ENCODE data around the gene RETREG2. TPM values are rescaled to one million over a fixed set of nuclear protein-coding genes. Genes with fewer than 3 reads are reported as not detected.

Gene RETREG2
- total RNA-seq, 1 experiment from 2014 or later = 46.7 TPM

DNA sequence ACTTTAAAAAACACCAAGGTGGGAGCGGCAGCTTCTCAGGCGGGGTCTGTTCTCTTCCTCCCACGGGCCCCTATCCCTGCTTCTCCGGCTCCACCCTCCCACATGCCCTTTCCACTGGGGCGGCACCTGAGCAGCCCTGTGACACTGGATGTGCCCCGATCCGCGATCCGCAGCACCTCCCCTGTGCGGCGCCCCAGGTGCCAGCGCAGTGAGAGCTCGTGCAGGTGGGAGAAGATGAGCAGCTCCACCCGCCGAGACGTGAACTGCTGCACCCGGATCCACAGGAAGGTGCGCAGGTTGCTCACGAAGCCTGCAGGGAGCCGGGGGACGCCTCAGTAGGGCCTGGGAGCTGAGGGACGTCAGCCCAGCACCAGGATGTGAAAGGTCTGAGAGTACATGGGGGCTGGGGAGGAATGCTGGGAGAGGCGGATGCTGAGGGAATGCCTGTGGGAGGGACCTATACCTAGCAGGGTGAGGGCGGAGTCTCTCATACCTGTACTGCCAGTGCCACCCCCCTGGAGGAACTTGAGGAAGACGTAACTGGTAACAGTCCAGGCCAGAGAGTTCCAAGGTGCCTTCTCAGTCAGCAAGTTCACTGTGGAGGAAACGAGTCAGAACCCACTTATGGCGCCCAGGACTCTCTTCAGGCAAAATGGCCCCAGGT lies 37.9 kb downstream of the RETREG2 start:
- Mint-ChIP-seq H3K36me3 (ENCODE audit: insufficient read depth in 1 of 3, low read depth in 3 of 3) (peaks cover 20 to 61% (median 51%) of the 10 kb centered on the region in 3 experiments), H3K4me3 (peak overlapping the region in 1 of 2 experiments; percentile 38; a peak in 2 of 5 replicates), H3K4me1 (peaks cover 19 to 23% of the 10 kb centered on the region in 2 experiments), H3K27me3 (ENCODE audit: low read depth) (peaks cover 3% of the 10 kb centered on the region; the same call in 1 of the 2 replicates), H3K9me3 (no peaks in the 10 kb centered on the region), H3K27ac (peak overlapping the region in 2 of 3 experiments; percentile 40 to 49; a peak in 1 of 7 replicates)
- Histone ChIP-seq H3K79me1 (ENCODE audit: insufficient read depth, low read depth, low read length, poor library complexity, severe bottlenecking) (no peaks in the 10 kb centered on the region), H3T11ph (ENCODE audit: low read length) (no peak overlapping the region), H3K14ac (ENCODE audit: insufficient read depth, low read length) (no peak overlapping the region), H4K20me1 (ENCODE audit: control insufficient read depth, insufficient read depth, insufficient read length) (no peaks in the 10 kb centered on the region), H4K5ac (ENCODE audit: insufficient read length, low read depth, low read length) (no peak overlapping the region), H3K27me3 (ENCODE audit: insufficient read depth, low read length) (no peaks in the 10 kb centered on the region), H2BK12ac (ENCODE audit: insufficient read length, low read depth, low read length) (no peak overlapping the region), H3K27ac (ENCODE audit: insufficient read length, low read depth, low read length) (no peak overlapping the region), H3K56ac (ENCODE audit: insufficient read length, low read depth, low read length) (no peak overlapping the region), H3K4ac (ENCODE audit: low read depth, low read length) (no peak overlapping the region), H4K91ac (ENCODE audit: insufficient read length, low read depth, low read length) (no peak overlapping the region), H2BK120ac (ENCODE audit: low read depth, low read length, poor library complexity, severe bottlenecking) (no peak overlapping the region), H3K9me3 (ENCODE audit: control insufficient read depth, low read depth, low read length) (no peaks in the 10 kb centered on the region), H3K9ac (ENCODE audit: extremely low read depth, insufficient read length, low read length) (no peak overlapping the region), H2BK20ac (ENCODE audit: low read depth, low read length, poor library complexity, severe bottlenecking) (no peak overlapping the region), H2BK15ac (ENCODE audit: low read depth, low read length) (no peak overlapping the region), H2AFZ (ENCODE audit: low read length) (no peak overlapping the region), H2BK5ac (ENCODE audit: insufficient read length, low read length) (no peak overlapping the region), H4K8ac (replicated peaks; ENCODE audit: insufficient read length, low read depth, low read length) (no peak overlapping the region), H2AK5ac (ENCODE audit: insufficient read length, low read length) (no peak overlapping the region), H3K4me2 (ENCODE audit: insufficient read depth, insufficient read length, low read length) (no peak overlapping the region), H3K79me2 (ENCODE audit: insufficient read depth, low read length) (no peaks in the 10 kb centered on the region), H3K4me1 (ENCODE audit: insufficient read depth, low read length) (no peaks in the 10 kb centered on the region), H3K18ac (ENCODE audit: insufficient read length, low read depth, low read length) (no peak overlapping the region), H3K23ac (ENCODE audit: insufficient read length, low read depth, low read length) (no peak overlapping the region), H3K23me2 (ENCODE audit: insufficient read length, low read depth, low read length, poor library complexity, severe bottlenecking) (peaks cover 7% of the 10 kb centered on the region)
- DNase-seq = peak; percentile 57
- TF ChIP-seq, protein P1, sequence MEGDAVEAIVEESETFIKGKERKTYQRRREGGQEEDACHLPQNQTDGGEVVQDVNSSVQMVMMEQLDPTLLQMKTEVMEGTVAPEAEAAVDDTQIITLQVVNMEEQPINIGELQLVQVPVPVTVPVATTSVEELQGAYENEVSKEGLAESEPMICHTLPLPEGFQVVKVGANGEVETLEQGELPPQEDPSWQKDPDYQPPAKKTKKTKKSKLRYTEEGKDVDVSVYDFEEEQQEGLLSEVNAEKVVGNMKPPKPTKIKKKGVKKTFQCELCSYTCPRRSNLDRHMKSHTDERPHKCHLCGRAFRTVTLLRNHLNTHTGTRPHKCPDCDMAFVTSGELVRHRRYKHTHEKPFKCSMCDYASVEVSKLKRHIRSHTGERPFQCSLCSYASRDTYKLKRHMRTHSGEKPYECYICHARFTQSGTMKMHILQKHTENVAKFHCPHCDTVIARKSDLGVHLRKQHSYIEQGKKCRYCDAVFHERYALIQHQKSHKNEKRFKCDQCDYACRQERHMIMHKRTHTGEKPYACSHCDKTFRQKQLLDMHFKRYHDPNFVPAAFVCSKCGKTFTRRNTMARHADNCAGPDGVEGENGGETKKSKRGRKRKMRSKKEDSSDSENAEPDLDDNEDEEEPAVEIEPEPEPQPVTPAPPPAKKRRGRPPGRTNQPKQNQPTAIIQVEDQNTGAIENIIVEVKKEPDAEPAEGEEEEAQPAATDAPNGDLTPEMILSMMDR (conservative IDR thresholded peaks at IDR 0.05) = no peak
- WGBS (ENCODE audit: extremely low coverage, insufficient read length, low lambda C conversion rate) = no CpG with 5 or more reads among the region's 27 CpGs
